HuH-7 (cell line): ENCODE data around the gene NDUFAF7.
A peak's percentile ranks its signal among the peaks of the same experiment; 100 is the strongest.
"Not testable (repeated sequence)": the region's sequence is repeated elsewhere in the genome, so short reads cannot be mapped to it uniquely, and the experiment has no call there.

ENCODE experiments used
- DNase-seq: peaks from one replicate; pipeline ENCODE4 v3.0.0; 2011; ENCODE audit warnings: low spot score

The NDUFAF7 gene, protein sequence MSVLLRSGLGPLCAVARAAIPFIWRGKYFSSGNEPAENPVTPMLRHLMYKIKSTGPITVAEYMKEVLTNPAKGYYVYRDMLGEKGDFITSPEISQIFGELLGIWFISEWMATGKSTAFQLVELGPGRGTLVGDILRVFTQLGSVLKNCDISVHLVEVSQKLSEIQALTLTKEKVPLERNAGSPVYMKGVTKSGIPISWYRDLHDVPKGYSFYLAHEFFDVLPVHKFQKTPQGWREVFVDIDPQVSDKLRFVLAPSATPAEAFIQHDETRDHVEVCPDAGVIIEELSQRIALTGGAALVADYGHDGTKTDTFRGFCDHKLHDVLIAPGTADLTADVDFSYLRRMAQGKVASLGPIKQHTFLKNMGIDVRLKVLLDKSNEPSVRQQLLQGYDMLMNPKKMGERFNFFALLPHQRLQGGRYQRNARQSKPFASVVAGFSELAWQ

DNA sequence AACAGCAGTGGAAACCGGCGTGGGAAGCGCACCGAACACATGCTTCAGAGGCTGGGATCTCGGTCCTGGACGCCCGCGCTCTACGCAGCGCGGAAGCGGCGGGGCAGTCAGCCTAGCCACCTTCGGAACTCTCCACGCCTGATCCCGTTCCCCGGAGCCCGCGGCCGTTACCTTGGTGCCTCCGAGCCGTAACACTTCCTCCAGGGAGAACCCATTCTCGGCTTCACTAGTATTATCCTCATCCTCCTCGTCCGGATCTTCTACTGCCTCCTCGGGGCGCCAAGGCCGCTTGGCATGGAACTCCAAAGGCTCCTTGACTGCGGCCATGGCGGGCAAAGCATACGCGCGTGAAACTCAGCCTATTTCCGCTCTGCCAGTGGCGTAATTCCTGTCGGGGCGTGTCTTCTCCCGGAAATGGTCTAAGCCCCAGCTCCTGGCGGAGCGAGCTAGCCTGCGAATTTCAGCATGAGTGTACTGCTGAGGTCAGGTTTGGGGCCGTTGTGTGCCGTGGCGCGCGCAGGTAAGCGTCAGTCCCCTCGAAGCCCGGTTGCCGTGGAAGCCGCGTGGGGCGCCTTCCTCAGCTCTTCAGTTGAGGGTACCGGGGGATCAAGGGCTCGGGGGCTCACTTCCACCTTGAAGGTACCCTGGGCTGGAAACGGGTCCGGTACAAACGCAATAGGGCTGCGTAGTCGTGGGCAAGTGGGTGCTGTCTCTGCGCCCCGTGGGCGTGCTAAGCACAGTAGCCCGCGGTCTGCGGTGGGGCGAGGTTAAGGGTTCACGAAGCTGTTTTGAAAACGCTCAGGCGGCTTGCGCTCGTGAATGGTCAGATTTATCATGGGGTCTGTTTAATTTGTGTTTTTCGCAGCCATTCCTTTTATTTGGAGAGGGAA is at the start of gene NDUFAF7, which contains the start of gene CEBPZ:
NDUFAF7 (plus strand) TSS at position 418 of the 890 bp plus-strand sequence; CDS start at position 466, 48 bp downstream.
CEBPZ (minus strand) TSS at position 356 of the 890 bp plus-strand sequence; CDS start at position 327, 29 bp downstream.
- DNase-seq = peak; percentile 80

DNA sequence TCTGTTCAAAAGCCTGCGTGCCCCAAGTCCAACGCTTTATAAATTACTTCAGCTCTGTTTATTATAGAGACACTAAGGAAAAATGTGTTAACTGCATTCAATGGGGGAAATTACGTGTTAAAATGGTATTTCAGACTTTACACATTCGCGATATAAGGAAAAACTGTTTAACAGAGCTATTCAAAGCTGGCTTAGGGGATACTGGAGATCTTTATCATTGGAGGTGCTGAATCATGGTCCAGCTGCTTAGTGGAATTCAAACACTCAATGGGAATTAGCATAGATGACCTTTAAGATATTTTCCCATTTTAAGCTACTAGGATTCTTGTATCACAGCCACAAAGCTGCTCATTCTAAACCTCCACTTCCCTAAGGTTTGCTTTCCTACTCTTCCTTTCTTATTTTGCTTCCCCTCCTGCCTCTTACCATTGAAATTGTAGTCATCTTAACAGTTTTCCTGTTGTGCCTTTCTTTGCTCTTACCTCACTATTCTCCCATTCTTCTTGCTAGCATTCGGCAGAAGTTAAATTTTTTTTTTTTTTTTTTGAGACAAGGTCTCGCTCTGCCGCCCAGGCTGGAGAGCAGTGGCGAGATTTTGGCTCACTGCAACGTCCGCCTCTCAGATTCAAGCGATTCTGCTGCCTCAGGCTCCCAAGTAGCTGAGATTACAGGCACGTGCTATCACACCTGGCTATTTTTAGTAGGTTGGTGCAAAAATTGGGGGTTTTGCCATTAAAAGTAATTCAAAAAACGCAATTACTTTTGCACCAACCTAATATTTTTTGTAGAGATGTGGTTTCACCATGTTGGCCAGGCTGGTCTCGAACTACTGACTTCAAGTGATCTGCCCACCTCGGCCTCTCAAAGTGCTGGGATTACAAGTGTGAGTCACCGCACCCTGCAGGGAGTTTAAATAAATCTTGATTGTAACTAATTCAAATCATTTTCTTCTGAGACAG is 49.5 kb upstream of the NDUFAF7 start:
- no peak for DNase-seq

DNA sequence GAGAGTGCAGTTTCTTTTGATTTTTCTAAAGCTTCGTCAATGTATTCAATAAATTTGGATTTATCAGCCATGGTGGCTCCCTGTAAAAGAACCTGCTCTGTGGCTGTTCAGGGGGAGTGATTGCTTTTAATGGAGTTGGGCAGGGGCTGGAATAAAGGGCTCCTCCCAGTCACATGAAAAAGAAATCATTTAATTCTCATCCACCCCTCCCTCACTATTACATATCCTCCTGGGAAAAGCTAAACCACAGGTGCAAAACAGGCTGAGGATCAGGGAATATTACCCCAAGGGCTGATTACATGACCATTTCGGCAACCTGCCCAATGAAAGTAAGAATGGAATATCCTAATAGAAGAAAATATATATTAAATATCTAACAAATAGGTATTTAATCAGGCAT is 42.9 kb upstream of the NDUFAF7 start, which contains the start of gene SULT6B1:
SULT6B1 (minus strand) TSS at position 101 of the 400 bp plus-strand sequence; CDS start at position 71, 30 bp downstream.
- no peak for DNase-seq

DNA sequence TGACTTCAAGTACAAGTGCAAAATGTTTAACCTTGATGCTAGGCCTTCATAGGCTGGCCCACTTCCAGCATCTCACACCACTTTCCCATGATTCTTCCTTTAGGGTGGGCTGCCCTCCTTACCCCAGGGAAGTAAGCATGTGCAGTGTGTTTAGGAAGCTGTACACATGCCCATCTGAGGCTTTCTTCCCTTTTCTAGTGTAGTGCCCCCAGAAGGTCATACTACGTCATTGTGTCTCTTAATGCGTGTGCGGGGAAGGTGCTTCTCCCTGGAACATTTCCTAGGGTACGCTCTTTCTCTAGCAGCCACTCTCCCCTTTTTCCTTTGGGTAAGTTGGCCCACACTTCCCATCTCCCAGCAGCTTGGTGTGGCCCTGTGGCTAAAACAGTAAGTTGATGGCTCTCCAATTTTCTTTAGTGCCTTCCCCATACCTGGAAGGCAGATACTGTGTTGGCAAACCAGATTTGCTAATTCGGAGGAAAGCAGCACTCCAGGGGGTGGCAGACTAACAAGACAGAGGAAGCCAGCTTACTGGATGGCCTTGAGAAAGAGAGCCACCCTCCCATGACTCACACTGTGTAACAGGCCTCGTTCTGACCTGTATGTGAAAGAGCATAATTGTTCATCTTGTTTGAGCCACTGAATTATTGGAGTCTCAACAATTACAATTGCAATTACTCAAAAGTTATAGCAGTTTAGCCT is 41.9 kb upstream of the NDUFAF7 start:
- no peak for DNase-seq

DNA sequence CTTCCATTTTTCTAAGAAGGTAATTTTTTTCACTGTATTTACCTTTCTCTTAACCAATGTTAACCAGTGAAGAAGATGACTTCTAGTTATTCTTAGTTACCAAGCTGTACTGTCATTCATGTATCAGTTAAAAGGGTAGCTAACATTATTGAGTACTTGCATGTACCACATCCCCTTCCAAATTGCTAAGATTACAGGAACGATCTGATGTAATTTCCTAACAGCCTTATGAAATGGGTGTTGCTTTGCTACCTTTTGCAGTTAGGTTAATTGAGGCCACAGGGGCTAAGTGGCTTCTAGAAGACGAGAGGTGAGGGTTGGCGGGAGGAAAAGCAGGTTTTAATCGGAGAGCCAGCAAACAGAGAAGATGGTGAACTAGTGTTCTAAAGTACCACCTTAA is 41.2 kb upstream of the NDUFAF7 start:
- DNase-seq = no peak

DNA sequence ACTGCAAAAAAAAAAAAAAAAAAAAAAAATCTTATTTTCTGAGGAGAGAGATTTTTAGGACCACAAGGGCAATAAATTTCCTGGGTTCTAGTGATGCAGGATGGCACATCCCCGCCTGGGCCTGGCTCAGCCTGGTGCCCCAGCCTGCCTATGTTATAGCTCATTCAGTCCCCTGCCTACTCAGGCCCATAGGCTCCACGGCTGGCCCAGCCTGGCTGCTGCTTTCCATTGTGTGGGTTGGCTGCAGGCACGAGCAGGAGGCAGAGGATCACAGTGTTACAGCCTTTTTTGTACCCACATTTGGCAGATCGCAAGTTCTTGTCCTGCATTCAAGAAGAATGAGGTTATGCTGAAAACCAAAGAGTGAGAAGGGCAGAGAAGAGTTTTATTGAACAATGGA is 40.2 kb upstream of the NDUFAF7 start:
- no peak for DNase-seq

DNA sequence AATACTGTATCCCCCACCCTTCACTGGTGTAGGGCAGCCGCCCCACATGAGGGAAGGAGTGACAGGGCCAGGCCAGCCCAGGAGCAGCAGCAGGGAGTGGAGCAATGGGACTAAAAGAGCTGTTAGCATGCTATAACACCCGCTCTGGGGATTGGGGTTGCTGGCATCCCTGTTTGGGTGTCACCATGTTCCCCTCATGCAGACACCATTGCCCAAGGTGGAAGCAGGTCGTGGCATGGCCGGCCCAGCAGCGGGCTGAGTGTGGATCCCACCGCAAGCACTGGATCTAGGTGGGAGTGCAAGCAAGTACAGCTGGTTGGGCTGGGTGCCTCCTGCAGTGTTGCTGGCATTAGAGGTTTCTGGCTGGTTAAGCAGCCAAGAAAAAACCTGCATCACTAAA is 39.7 kb upstream of the NDUFAF7 start:
- no peak for DNase-seq

DNA sequence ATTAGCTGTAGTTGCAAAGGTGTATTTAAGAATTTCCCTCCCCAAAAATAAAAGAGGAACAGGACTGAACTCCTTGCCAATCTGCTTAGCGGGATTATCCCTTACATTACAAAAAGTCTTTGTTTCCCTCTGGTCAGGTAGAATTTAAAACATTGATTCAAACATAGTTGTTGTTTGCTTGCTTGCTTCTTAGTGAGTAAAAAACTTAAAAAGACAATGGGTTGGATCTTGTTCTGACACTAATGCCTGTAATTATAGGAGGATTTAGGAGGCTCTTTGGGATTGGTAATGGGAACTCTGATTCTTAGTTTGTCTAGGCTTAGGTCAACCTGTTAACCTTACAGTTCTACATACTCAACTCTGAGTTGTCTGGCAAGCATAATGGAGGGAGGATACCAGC is 38.9 kb upstream of the NDUFAF7 start:
- no peak for DNase-seq

DNA sequence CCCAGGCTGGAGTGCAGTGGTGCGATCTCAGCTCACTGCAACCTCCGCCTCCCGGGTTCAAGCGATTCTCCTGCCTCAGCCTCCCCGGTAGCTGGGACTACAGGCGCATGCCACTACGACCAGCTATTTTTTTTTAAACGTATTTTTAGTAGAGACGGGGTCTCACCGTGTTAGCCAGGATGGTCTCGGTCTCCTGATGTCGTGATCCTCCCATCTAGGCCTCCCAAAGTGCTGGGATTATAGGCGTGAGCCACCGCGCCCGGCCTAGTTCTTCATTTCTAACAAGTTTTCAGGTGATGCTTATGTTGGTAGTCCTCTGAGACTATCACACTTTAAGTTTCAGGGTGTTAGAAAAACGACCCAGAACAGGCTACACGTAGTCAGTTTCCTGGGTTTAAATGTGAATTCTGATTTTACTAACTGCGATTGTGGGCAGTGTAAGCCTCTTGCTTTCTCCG is 35.6 kb upstream of the NDUFAF7 start:
- DNase-seq = not testable (repeated sequence)

DNA sequence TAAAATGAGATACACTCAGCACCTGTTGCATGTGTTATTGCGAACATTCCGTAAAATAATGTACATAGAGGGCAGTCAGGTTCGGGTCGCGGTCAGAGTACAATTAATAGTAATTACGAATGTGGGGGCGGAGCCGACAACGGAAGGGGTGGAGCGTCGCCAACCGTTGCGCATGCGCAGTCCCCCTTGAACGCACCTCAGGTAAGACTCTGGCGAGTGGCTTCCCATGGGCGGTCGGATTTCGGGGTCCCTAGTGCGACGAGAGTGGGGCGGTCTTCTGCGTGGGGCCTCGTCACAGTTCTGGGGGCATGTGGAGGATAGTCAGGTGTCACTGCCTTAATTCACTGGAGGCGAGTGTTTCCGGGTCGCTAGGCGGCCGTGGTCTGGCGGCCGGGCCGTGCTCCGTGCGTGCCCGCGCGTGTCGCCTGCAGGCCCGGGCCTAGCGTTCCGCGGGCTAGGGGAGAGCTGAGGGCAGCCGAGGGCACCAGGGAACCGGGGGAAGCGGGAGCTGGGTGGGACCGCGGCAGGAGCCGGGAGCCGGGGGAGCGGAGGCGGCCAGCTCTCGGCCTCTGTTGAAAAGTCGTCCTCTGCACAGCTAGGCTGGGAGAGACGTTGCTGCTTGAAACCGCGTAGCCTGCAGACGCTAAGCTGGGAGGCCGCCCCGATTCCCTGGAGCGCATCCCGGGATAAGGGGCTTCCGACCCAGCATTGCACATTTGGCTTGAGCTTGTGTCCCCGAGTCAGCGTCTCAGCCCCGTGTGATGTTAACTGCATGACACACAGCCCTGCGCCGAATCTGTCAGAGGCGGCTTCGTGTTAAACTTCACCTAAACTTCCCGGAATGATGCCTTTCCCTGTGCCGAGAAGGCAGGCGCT is 34.9 kb upstream of the NDUFAF7 start, which contains the start of gene CEBPZOS:
CEBPZOS (plus strand) TSS at position 177 of the 876 bp plus-strand sequence. CDS start 3,209 bp downstream, outside the sequence.
- DNase-seq = peak; percentile 77

DNA sequence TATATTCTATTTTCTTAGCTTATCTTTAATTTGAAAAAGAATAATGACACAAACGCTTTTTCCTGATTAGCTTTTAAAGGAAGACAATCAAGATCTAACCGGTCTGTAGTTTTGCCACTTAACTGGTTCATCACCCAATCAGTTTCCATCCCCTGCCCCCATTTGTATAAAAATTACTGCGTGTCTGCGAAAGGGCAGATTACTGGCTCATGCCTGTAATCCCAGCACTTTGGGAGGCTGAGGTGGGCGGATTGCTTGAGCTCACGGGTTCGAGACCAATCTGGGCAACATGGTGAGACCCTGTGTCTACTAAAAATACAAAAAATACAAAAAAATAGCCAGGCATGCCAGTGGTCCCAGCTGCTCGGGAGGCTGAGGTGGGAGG is 32.8 kb upstream of the NDUFAF7 start:
- DNase-seq = no peak

DNA sequence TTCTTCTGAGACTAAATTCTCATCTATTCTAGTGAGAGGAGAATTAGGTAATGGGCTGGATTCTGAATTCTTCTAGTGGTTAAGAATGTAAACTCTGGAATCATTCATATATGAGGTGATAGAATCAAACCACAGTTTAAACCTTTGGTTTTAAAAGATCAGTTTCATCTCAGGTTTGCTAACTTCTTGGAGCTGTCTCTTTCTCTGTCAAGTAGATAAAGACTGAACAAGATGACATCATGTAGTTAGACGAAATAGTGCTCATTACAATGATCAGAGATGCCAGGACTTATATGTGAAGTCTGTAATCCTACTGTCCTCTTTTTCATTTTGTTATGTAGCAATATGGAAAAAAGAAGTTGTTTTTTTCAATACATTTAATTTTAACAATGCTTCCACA is 30.2 kb upstream of the NDUFAF7 start:
- DNase-seq = no peak

DNA sequence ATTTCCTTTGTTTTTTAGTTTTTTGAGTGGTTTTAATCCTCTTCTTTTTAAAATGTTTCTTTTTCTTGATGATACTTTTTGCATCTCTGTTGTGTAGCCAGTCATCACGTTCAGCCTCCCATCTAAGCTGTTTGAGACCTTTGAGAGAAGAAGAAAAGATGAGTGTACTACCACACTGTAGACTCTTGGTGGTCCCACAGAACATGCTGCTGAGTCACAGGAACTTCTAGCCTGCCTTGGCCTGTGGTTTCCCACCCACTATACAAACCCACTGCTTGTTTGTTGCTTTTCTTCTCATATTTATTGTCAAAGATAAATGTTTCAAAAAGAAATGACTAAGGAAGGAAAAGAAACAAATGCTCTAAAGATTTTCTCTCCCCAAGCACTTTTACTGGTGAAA is 29.7 kb upstream of the NDUFAF7 start:
- no peak for DNase-seq

DNA sequence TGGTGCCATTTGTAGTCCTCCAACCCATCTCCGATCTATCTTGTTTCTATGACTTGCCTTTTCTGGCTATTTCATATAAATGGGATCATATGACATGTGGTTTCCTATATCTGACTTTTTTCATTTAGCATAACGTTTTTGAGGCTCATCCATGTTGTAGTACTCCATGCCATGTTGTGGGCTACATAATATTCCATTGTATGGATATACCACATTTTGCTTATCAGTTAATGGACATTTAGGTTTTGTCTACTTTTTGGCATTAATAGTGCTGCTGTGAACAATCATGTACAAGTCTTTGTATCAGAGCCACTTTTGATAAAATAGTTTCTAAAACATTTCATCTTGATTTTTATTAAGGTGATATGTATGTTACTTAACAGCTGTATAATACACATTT is 27.8 kb upstream of the NDUFAF7 start:
- DNase-seq = no peak

DNA sequence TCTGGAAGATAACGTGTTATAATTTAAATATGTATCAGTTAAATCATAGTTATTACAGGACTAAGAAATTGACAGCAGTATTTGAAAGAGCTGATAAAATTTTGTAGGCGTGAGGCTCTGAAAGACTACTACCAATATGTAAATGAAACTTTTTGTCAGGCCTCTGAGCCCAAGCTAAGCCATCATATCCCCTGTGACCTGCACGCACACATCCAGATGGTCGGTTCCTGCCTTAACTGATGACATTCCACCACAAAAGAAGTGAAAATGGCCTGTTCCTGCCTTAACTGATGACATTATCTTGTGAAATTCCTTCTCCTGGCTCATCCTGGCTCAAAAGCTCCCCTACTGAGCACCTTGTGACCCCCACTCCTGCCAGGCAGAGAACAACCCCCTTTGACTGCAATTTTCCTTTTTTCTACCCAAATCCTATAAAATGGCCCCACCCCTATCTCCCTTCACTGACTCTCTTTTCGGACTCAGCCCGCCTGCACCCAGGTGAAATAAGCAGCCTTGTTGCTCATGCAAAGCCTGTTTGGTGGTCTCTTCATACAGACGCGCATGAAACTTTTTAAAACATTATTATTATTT is 26.3 kb upstream of the NDUFAF7 start:
- DNase-seq = not testable (repeated sequence)

DNA sequence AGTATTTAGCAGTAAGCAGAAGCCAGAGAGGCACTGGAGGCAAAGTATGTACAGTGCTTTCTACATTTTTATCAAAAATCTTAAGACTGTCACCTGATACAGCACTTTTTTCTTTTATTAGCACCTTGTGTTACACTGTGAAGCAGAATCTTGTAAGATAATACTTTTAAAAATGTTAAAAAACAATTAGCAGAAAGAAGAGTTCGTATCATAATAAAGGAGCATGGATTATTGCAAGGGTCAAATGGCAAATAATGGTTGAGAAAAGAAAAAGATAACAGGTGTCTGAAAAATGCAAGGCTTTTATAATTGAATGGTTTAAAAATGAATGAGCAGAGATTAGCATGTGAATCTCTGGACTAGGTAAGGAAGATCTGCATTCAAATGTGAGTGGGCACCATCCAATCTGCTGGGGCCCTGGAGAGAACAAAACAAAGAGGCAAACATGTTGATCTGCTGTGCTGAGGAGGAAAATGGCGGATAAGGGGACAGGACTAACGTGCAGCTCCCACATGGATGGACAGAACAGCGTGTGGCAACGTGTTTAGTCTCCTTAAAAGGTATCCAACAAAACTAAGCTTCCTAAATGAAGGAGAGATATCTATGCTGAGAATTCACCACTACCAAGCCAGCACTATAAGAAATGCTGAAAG is 25.6 kb upstream of the NDUFAF7 start:
- DNase-seq = no peak

DNA sequence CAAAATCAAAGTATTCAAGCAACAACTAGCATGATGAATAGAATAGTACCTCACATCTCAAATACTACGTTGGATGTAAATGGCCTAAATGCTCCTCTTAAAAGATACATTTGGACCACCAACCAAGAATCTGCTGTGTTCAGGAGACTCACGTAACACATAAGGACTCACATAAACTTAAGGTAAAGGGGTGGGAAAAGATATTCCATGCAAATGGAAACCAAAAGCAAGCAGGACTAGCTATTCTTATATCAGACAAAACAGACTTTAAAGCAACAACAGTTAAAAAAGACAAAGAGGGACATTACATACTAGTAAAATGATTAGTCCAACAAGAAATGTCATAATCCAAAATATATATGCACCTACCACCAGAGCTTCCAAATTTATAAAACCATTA is 24.7 kb upstream of the NDUFAF7 start:
- DNase-seq = not testable (repeated sequence)

DNA sequence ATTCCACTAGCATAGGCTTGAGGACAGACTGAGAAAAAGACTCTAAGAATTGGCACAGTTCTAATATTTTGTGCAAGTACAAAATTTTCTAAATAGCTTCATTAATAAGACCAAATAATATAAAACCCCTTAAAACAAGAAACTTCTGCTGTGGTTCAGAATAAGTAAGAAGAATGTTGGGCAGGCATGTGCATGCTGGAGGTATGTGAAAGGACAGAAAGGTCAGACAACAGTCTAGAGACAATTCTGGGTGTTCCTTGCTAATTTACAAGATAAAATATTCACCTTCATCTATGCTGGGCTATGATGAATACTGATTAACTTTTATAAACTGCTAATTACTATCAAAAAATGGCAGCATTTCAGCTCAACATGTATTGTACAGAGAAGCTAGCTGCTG is 20.2 kb upstream of the NDUFAF7 start:
- DNase-seq = no peak

DNA sequence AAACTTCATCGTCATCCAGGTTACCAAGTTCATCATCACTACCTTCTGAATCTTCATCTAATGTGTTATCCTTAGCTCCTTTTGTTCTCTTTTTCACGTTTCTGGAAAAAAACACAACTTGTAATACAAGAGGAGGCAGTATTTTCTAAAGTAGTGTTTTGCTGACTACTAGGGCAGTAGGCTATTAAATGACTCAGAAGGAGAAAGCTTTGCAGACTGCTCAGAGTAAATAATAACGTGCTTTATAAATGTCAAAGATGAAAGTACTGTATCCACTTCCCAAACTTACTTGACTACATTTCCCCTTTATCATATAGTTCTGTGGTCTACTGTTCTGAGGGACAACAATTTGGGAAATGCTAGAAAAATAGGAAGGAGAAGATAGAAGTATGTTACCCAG is 19.5 kb upstream of the NDUFAF7 start:
- DNase-seq = no peak
